Neural progenitor cell (in vitro differentiated cells): ENCODE data around the gene MTCP1.

ENCODE experiments used
- EZH2 ChIP-seq: fragments of 200-600 bp; sonication (generic); IDR thresholded peaks from 2 replicates; pipeline ENCODE4 v1.6.1; 2017; ENCODE audit warnings: antibody characterized with exemption, mild to moderate bottlenecking, moderate library complexity
- EZH2phosphoT487 ChIP-seq: fragments of 200-600 bp; sonication (generic); IDR thresholded peaks from 2 replicates; pipeline ENCODE4 v1.6.1; 2017; ENCODE audit warnings: antibody characterized with exemption
- TF ChIP-seq, protein P1 (sequence below): fragments of 200-600 bp; sonication (generic); IDR thresholded peaks from 2 replicates; pipeline ENCODE4 v1.5.1; 2017; ENCODE audit warnings: antibody characterized with exemption, mild to moderate bottlenecking

GRCh38 chrX:155086202-155086840 lies 15.4 kb upstream of the MTCP1 start:
- TF ChIP-seq, protein P1, sequence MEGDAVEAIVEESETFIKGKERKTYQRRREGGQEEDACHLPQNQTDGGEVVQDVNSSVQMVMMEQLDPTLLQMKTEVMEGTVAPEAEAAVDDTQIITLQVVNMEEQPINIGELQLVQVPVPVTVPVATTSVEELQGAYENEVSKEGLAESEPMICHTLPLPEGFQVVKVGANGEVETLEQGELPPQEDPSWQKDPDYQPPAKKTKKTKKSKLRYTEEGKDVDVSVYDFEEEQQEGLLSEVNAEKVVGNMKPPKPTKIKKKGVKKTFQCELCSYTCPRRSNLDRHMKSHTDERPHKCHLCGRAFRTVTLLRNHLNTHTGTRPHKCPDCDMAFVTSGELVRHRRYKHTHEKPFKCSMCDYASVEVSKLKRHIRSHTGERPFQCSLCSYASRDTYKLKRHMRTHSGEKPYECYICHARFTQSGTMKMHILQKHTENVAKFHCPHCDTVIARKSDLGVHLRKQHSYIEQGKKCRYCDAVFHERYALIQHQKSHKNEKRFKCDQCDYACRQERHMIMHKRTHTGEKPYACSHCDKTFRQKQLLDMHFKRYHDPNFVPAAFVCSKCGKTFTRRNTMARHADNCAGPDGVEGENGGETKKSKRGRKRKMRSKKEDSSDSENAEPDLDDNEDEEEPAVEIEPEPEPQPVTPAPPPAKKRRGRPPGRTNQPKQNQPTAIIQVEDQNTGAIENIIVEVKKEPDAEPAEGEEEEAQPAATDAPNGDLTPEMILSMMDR: peak; percentile 57
- TF ChIP-seq EZH2 (no peak), EZH2phosphoT487 (no peak)
